KMS-11 (cell line): ENCODE measurements around the gene PLAAT5.

Source experiments
- H2AFZ ChIP-seq: fragments of 200-600 bp; sonication (generic); 2 replicates; pipeline ENCODE4 v1.6.1; 2016; ENCODE audit warnings: antibody characterized with exemption, mixed run types, low read depth
- H3K27ac ChIP-seq: fragments of 200-600 bp; sonication (generic); 2 replicates; pipeline ENCODE4 v1.6.1; 2016; ENCODE audit warnings: mild to moderate bottlenecking, mixed run types
- H3K27me3 ChIP-seq: fragments of 200-600 bp; sonication (generic); 2 replicates; pipeline ENCODE4 v1.6.1; 2017; ENCODE audit warnings: mild to moderate bottlenecking, low read depth, mixed run types, moderate library complexity; ENCODE audit not compliant: insufficient read depth
- H3K36me3 ChIP-seq: fragments of 200-600 bp; sonication (generic); 2 replicates; pipeline ENCODE4 v1.6.1; 2017; ENCODE audit warnings: mild to moderate bottlenecking, mixed run types; ENCODE audit not compliant: insufficient read depth
- H3K4me1 ChIP-seq: fragments of 200-600 bp; sonication (generic); 2 replicates; pipeline ENCODE4 v1.6.1; 2016; ENCODE audit warnings: mild to moderate bottlenecking, low read depth, mixed run types; ENCODE audit not compliant: poor library complexity, severe bottlenecking
- H3K4me2 ChIP-seq: fragments of 200-600 bp; sonication (generic); 2 replicates; pipeline ENCODE4 v1.7.0; 2016; ENCODE audit warnings: mild to moderate bottlenecking, mixed run types
- H3K4me3 ChIP-seq: fragments of 200-600 bp; sonication (generic); IDR thresholded peaks from 2 replicates; pipeline ENCODE4 v1.6.1; 2017; ENCODE audit warnings: low read depth, low read length, mixed read lengths; ENCODE audit not compliant: insufficient read depth
- H3K79me2 ChIP-seq: fragments of 200-600 bp; sonication (generic); 2 replicates; pipeline ENCODE4 v1.6.1; 2016; ENCODE audit warnings: low read depth, mixed run types; ENCODE audit not compliant: insufficient read depth
- H3K9ac ChIP-seq: fragments of 200-600 bp; sonication (generic); 2 replicates; pipeline ENCODE4 v1.6.1; 2016; ENCODE audit warnings: mild to moderate bottlenecking, mixed run types
- H4K20me1 ChIP-seq: fragments of 200-600 bp; sonication (generic); 2 replicates; pipeline ENCODE4 v1.6.1; 2016; ENCODE audit warnings: mild to moderate bottlenecking, mixed run types; ENCODE audit not compliant: insufficient read depth
- TF ChIP-seq, protein P1 (sequence below): fragments of 200-600 bp; sonication (generic); conservative IDR thresholded peaks from 2 replicates; pipeline ENCODE4 v1.6.1; 2017; ENCODE audit warnings: low read depth, mild to moderate bottlenecking, antibody characterized with exemption, low read length, moderate library complexity, mixed read lengths

PLAAT5 gene

DNA sequence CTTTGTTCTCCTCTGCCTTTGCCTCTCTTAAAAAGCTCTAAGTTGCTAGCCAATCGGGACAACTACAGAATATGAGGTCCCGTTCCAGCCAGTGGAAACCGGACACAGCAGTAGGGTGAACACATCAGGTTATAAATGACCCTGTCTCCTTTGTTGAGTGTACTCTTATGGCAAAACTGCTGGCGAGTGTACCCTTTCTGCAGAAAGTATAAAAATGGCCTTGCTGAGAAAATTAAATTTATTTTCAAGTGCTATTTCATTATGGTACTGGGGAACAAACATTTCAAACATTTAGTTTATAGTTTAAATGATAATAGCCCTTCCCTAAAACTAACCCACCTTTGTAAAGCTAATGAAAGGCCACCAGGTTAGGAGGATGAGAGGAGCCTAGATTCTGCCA is 8.9 kb upstream of the PLAAT5 start:
- H3K9ac ChIP-seq = no peak overlapping the region
- no peaks in the 10 kb centered on the region for H3K27me3 ChIP-seq
- H2AFZ ChIP-seq = no peak overlapping the region
- TF ChIP-seq, protein P1, sequence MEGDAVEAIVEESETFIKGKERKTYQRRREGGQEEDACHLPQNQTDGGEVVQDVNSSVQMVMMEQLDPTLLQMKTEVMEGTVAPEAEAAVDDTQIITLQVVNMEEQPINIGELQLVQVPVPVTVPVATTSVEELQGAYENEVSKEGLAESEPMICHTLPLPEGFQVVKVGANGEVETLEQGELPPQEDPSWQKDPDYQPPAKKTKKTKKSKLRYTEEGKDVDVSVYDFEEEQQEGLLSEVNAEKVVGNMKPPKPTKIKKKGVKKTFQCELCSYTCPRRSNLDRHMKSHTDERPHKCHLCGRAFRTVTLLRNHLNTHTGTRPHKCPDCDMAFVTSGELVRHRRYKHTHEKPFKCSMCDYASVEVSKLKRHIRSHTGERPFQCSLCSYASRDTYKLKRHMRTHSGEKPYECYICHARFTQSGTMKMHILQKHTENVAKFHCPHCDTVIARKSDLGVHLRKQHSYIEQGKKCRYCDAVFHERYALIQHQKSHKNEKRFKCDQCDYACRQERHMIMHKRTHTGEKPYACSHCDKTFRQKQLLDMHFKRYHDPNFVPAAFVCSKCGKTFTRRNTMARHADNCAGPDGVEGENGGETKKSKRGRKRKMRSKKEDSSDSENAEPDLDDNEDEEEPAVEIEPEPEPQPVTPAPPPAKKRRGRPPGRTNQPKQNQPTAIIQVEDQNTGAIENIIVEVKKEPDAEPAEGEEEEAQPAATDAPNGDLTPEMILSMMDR = no peak
- peaks cover 28% of the 10 kb centered on the region for H3K4me1 ChIP-seq
- H4K20me1 ChIP-seq = no peaks in the 10 kb centered on the region
- no peaks in the 10 kb centered on the region for H3K79me2 ChIP-seq
- no peaks in the 10 kb centered on the region for H3K36me3 ChIP-seq
- H3K4me3 ChIP-seq = no peak overlapping the region
- no peak overlapping the region for H3K27ac ChIP-seq
- no peak overlapping the region for H3K4me2 ChIP-seq

GRCh38 chr11:63494975-63495374 is 4.0 kb upstream of the PLAAT5 start:
- Histone ChIP-seq H3K36me3 (no peaks in the 10 kb centered on the region), H3K9ac (no peak overlapping the region), H3K79me2 (no peaks in the 10 kb centered on the region), H3K27me3 (no peaks in the 10 kb centered on the region), H3K27ac (no peak overlapping the region), H2AFZ (no peak overlapping the region), H3K4me3 (no peak overlapping the region), H4K20me1 (no peaks in the 10 kb centered on the region), H3K4me1 (peaks cover 7% of the 10 kb centered on the region), H3K4me2 (no peak overlapping the region)
- TF ChIP-seq, protein P1 = no peak

- H3K4me3 ChIP-seq = no peak overlapping the region
- peaks cover 24% of the 10 kb centered on the region for H3K4me1 ChIP-seq
- no peaks in the 10 kb centered on the region for H4K20me1 ChIP-seq
- TF ChIP-seq, protein P1 = no peak
- no peaks in the 10 kb centered on the region for H3K27me3 ChIP-seq
- no peak overlapping the region for H2AFZ ChIP-seq
- H3K27ac ChIP-seq = no peak overlapping the region
- H3K9ac ChIP-seq = no peak overlapping the region
- no peaks in the 10 kb centered on the region for H3K79me2 ChIP-seq
- H3K4me2 ChIP-seq = no peak overlapping the region
- no peaks in the 10 kb centered on the region for H3K36me3 ChIP-seq
Measured at GRCh38 chr11:63493127-63493526, 2.2 kb upstream of the PLAAT5 start.

DNA sequence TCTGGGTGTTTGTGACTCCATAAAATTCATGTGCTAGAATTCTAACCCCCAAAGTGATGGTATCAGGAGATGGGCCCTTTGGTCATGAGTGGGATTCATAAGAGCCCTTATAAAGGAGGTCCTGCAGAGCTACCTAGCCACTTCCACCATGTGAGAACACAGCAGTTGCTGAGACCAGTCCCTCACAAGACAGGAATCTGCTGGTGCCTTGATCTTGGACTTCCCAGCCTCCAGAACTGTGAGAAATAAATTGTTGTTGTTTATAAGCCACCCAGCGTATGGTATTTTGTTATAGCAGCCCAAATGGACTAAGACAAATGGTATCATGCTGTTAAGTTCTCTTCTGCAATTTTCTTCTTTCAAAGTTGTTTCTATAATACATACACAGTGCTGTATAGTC is 1.5 kb upstream of the PLAAT5 start:
- Histone ChIP-seq H3K27ac (no peak overlapping the region), H3K27me3 (no peaks in the 10 kb centered on the region), H3K4me3 (no peak overlapping the region), H3K4me1 (peaks cover 24% of the 10 kb centered on the region), H4K20me1 (no peaks in the 10 kb centered on the region), H3K79me2 (no peaks in the 10 kb centered on the region), H2AFZ (no peak overlapping the region), H3K9ac (no peak overlapping the region), H3K36me3 (no peaks in the 10 kb centered on the region), H3K4me2 (no peak overlapping the region)
- TF ChIP-seq, protein P1 = no peak
